Measurements from ENCODE around the gene IRF9. TPM values are rescaled to one million over a fixed set of nuclear protein-coding genes. Genes with fewer than 3 reads are reported as not detected.

The IRF9 gene
- polyA plus RNA-seq, 3 donors = 36.3 to 79.1 (median 42.5) TPM

GRCh38 chr14:24145219-24145618 is 15.8 kb upstream of the IRF9 start:
- H3K27ac ChIP-seq (ENCODE audit: low read depth, low read length) = no peak overlapping the region
- WGBS, 3 donors = 83 to 97% (median 92%) methylated on average over 2 of the region's 2 CpGs

DNA sequence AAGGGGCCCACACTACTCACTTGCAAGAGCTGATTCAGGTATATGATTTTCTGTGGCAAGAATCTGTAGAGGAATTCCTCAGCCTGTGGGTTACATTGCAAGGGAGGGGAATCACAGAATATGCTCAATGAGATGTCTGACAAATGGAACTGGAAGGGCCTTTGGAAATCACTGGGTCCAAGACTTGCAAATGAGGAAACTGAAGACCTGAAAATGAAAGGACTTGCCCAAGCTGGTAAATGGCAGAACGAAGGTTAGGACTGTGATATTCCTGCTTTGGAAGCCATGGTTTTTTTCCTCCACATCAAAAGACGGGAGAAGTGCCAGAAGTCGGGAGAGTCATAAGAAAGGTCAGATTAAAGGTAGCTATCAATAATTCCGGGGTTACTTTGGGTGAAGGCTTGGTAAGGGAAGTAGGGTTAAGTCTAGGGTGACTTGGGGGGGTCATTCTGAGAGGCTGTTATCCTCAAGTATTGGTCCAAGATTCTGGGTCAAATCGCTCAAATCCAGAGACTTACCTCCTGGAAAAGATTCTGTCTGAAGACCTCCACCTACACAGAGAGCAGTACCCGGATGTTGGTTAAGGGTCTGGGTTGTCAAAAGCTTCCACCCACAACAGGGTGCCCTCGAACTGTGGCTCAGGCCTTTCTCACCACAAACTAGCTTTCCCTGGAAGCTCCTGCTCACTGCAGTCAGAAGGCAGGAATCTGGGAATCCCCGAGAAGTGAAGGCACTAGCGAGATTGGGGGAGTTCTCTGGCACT is 15.2 kb upstream of the IRF9 start:
- H3K27ac ChIP-seq (ENCODE audit: low read depth, low read length) = peak overlapping the region; percentile 51
- 5 to 15% (median 12%) methylated on average over 9 of the region's 9 CpGs for WGBS, 3 donors

- 0 to 1% (median 1%) methylated on average over 25 of the region's 25 CpGs for whole genome bisulfite sequencing, 3 donors
Measured at GRCh38 chr14:24146453-24146977, 14.6 kb upstream of the IRF9 start, which contains the start of gene PSME2. Gene PSME2, minus strand, starts transcription at chr14:24146610. Its CDS starts 29 bp downstream, at chr14:24146581.

DNA sequence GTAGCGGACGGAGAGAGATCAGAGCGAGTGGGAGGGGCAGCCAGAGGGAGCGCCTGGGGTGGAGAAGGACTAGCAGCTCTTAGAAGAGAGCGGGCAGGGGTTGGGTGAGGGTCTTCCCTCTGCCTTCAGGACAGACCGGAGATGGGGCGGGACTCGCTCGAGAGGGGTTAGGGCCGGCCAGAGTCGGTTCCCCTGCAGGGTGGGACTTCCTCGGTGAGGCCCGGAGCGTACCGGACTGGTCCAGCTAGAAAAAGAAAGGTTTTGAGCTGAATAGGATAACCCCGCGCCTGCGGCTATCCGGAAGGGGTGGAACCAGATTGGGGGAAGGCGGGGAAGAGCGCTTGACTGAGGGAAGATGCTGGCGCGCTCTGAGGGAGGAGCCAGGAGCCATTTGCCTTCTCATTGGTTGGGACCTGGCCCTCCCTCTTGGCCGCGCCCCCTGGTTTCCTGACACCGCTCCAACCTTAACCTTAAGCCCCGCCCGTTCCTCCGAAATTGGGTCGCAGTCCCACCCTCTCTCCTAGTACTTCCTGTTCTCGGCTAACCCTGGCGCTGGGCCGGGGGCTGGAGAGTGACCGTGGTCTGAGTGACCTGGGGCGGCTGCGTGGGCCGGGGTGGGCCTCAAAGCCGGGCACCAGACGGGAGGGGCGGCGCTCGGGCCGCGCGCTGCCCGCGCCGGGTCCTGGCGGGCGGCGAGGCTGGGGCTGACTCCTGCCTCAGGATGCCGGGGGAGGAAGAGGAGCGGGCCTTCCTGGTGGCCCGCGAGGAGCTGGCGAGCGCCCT is 13.9 kb upstream of the IRF9 start, which contains the start of gene RNF31:
TSS of gene RNF31 (plus strand) at position 521 of the 783 bp plus-strand sequence. CDS start at position 722, 201 bp downstream.
- H3K27ac ChIP-seq (ENCODE audit: low read depth, low read length) = peak within 1 kb of the TSS; percentile 51
- WGBS, 3 donors = 0 to 1% (median 1%) methylated on average over 42 to 57 of the region's 57 CpGs

More at GRCh38 chr14:24146453-24146977, 14.6 kb upstream of the IRF9 start, which contains the start of gene PSME2:
- peak within 1 kb of the TSS; percentile 51 for H3K27ac ChIP-seq (ENCODE audit: low read depth, low read length)

GRCh38 chr14:24147761-24148428 is 13.2 kb upstream of the IRF9 start:
- 4 to 10% (median 5%) methylated on average over 29 of the region's 29 CpGs for WGBS, 3 donors

GRCh38 chr14:24149302-24149969 is 11.6 kb upstream of the IRF9 start:
- WGBS, 3 donors = 92 to 97% (median 94%) methylated on average over 3 of the region's 3 CpGs
- no peak overlapping the region for H3K27ac ChIP-seq (ENCODE audit: low read depth, low read length)

More at GRCh38 chr14:24147761-24148428, 13.2 kb upstream of the IRF9 start:
- H3K27ac ChIP-seq (ENCODE audit: low read depth, low read length) = no peak overlapping the region

- 89 to 91% (median 90%) methylated on average over 9 of the region's 9 CpGs for WGBS, 3 donors
Measured at GRCh38 chr14:24150061-24150460, 11.0 kb upstream of the IRF9 start.

GRCh38 chr14:24150567-24150966 is 10.5 kb upstream of the IRF9 start:
- 90 to 97% (median 93%) methylated on average over 9 of the region's 9 CpGs for WGBS, 3 donors
- no peak overlapping the region for H3K27ac ChIP-seq (ENCODE audit: low read depth, low read length)

More at GRCh38 chr14:24150061-24150460, 11.0 kb upstream of the IRF9 start:
- no peak overlapping the region for H3K27ac ChIP-seq (ENCODE audit: low read depth, low read length)

DNA sequence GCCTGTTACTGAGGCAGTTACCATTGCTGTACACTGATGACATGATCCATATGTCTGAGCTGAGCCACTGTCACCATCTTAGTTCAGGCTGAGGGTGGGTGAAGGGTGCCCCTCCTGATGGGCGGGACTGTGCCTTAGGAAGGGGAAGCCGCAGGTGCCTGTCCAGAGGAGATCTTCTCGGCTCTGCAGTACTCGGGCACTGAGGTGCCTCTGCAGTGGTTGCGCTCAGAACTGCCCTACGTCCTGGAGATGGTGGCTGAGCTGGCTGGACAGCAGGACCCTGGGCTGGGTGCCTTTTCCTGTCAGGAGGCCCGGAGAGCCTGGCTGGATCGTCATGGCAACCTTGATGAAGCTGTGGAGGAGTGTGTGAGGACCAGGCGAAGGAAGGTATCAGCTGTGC is 10.1 kb upstream of the IRF9 start:
- 78 to 88% (median 87%) methylated on average over 9 of the region's 9 CpGs for whole genome bisulfite sequencing, 3 donors
- H3K27ac ChIP-seq (ENCODE audit: low read depth, low read length) = no peak overlapping the region

DNA sequence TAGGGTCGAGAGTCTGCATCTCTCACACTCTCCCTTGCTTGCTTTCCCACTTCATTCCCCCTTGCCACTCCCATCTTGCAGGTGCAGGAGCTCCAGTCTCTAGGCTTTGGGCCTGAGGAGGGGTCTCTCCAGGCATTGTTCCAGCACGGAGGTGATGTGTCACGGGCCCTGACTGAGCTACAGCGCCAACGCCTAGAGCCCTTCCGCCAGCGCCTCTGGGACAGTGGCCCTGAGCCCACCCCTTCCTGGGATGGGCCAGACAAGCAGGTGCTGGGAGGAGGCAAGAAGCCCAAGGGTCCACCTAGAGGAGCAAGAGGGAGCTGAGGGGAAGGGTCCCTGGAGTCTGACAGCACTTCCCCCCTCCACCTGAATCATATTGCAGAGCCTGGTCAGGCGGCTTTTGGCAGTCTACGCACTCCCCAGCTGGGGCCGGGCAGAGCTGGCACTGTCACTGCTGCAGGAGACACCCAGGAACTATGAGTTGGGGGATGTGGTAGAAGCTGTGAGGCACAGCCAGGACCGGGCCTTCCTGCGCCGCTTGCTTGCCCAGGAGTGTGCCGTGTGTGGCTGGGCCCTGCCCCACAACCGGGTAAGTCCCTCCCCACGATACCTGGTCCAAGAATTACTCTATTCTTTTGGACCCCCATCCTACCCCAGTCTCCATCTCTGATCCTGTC is 9.5 kb upstream of the IRF9 start:
- no peak overlapping the region for H3K27ac ChIP-seq (ENCODE audit: low read depth, low read length)
- WGBS, 3 donors = 93 to 96% (median 94%) methylated on average over 16 of the region's 16 CpGs

DNA sequence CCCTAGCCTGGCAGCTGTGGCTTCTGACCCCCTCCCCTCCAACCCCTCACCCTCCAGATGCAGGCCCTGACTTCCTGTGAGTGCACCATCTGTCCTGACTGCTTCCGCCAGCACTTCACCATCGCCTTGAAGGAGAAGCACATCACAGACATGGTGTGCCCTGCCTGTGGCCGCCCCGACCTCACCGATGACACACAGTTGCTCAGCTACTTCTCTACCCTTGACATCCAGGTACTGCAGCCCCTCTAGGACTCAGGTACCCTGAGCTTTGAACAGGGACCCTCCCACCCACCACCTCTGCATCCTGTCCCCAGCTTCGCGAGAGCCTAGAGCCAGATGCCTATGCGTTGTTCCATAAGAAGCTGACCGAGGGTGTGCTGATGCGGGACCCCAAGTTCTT is 6.0 kb upstream of the IRF9 start:
- 92 to 97% (median 94%) methylated on average over 10 of the region's 10 CpGs for WGBS, 3 donors
- H3K27ac ChIP-seq (ENCODE audit: low read depth, low read length) = no peak overlapping the region

- no peak overlapping the region for H3K27ac ChIP-seq (ENCODE audit: low read depth, low read length)
- WGBS, 3 donors = 85 to 97% (median 93%) methylated on average over 1 of the region's 1 CpG
Measured at GRCh38 chr14:24156840-24157239, 4.2 kb upstream of the IRF9 start.

DNA sequence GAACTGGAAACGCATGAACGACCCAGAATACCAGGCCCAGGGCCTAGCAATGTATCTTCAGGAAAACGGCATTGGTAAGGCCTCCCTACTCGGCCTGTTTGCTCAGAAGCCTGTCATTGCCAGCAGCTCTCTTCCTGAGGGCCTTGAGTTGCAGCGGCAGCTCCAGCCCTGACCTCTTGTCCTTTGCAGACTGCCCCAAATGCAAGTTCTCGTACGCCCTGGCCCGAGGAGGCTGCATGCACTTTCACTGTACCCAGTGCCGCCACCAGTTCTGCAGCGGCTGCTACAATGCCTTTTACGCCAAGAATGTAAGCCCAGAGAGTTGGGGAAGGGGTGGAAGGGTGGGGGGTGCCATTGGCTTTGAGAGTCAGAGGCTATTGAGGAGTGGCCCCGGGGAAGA is 3.7 kb upstream of the IRF9 start:
- 90 to 94% (median 93%) methylated on average over 11 to 12 of the region's 12 CpGs for WGBS, 3 donors
- H3K27ac ChIP-seq (ENCODE audit: low read depth, low read length) = no peak overlapping the region

- WGBS, 3 donors = 77 to 92% (median 86%) methylated on average over 11 of the region's 11 CpGs
- H3K27ac ChIP-seq (ENCODE audit: low read depth, low read length) = no peak overlapping the region
Measured at GRCh38 chr14:24159777-24160498, 1.1 kb upstream of the IRF9 start.

DNA sequence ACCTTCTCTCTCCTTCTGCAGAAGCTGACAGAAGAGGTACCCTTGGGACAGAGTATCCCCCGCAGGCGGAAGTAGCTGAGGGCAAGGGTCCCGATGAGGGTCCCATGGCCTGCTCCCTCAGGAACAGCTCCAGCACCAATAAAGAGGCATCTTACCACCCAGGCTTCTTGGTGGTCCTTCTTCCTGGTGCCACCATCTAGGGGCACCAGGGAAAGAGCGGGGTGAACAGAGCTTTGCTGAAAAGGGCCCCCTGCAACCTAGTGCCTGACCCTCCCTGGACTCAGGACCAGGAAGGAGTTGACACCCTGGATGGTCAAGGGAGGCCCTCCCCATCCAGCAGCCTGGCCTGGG is 591 bp upstream of the IRF9 start:
- H3K27ac ChIP-seq (ENCODE audit: low read depth, low read length) = no peak overlapping the region
- WGBS, 3 donors = 89 to 96% (median 90%) methylated on average over 4 of the region's 4 CpGs

DNA sequence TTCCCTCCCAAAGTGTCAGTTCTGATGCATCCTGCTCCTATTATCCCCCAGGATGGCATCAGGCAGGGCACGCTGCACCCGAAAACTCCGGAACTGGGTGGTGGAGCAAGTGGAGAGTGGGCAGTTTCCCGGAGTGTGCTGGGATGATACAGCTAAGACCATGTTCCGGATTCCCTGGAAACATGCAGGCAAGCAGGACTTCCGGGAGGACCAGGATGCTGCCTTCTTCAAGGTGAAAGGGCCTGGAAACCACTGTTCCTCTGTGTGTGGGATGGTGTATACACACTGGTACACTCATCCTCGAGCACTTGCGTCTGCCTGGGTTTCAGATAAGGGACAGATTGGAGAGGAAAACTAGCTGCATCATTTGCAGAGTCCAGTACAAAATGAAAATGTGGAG is 1.0 kb downstream of the IRF9 start:
- no peak overlapping the region for H3K27ac ChIP-seq (ENCODE audit: low read depth, low read length)
- 29 to 44% (median 44%) methylated on average over 8 of the region's 8 CpGs for WGBS, 3 donors

DNA sequence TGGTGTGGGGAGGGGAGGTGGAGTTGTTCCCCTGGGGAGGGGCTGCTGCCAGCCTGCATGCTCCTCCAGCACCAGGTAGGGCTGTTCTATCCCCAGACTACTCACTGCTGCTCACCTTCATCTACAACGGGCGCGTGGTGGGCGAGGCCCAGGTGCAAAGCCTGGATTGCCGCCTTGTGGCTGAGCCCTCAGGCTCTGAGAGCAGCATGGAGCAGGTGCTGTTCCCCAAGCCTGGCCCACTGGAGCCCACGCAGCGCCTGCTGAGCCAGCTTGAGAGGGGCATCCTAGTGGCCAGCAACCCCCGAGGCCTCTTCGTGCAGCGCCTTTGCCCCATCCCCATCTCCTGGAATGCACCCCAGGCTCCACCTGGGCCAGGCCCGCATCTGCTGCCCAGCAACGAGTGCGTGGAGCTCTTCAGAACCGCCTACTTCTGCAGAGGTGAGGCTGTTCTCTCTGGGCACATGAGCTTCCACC is 3.5 kb downstream of the IRF9 start:
- H3K27ac ChIP-seq (ENCODE audit: low read depth, low read length) = no peak overlapping the region
- WGBS, 3 donors = 89 to 91% (median 90%) methylated on average over 14 of the region's 14 CpGs

Measured in adipose tissue (tissue), 3 donors.